CD4-positive, alpha-beta T cell (primary cell): ENCODE results near the gene SEC24B. TPM values are rescaled to one million over a fixed set of nuclear protein-coding genes. Genes with fewer than 3 reads are reported as not detected.

Source experiments
- ATAC-seq: fragments of 200-7000 bp; cut with Tn5 transposase; one replicate; pipeline ENCODE4 v1.10.0; 2022; ENCODE audit warnings: mild to moderate bottlenecking; ENCODE audit not compliant: poor library complexity
- CTCF ChIA-PET: fragments of 350-600 bp; sonication (Branson Sonifier 250); formaldehyde crosslinking; loops from one replicate; lab custom pipeline; 2021; ENCODE audit warnings: antibody characterized with exemption, inconsistent platforms; lab: Charles Lee
- POLR2A ChIA-PET: fragments of 350-600 bp; sonication (Branson Sonifier 250); formaldehyde crosslinking; loops from one replicate; lab custom pipeline; 2021; ENCODE audit warnings: antibody characterized with exemption, inconsistent platforms; lab: Charles Lee
- DNase-seq, 14 experiments: peaks; one replicate each; pipeline ENCODE4 v3.0.0-alpha.2; 2013 to 2020; ENCODE audit warnings: mixed read lengths in 2 of 14
- H3K27ac ChIP-seq, 2 donors: one replicate each; pipeline versions ENCODE4 v1.5.1 to v1.7.0; 2013; ENCODE audit warnings: low read length in 2 of 2, low read depth in 1 of 2, mild to moderate bottlenecking in 1 of 2
- H3K27me3 ChIP-seq, 2 experiments: 1 replicate in 1 of 2; 2 replicates in 1 of 2; pipeline versions ENCODE4 v1.6.1 to v1.7.0; 2013; ENCODE audit warnings: low read length in 2 of 2, control low read depth in 1 of 2, mild to moderate bottlenecking in 1 of 2, moderate library complexity in 1 of 2; ENCODE audit not compliant: insufficient read depth in 2 of 2, control insufficient read depth in 1 of 2
- H3K36me3 ChIP-seq: one replicate; pipeline ENCODE4 v1.6.1; 2013; ENCODE audit warnings: low read length, control low read depth; ENCODE audit not compliant: insufficient read depth
- H3K4me1 ChIP-seq: one replicate; pipeline ENCODE4 v1.6.1; 2013; ENCODE audit warnings: low read length, control low read depth; ENCODE audit not compliant: insufficient read depth
- H3K4me3 ChIP-seq: one replicate; pipeline ENCODE4 v1.5.1; 2013; ENCODE audit warnings: mild to moderate bottlenecking, low read length, moderate library complexity
- H3K9me3 ChIP-seq, 2 experiments: 1 replicate in 1 of 2; 2 replicates in 1 of 2; pipeline versions ENCODE4 v1.6.1 to v1.7.0; 2013; ENCODE audit warnings: low read length in 2 of 2, mild to moderate bottlenecking in 2 of 2, control low read depth in 1 of 2, moderate library complexity in 1 of 2; ENCODE audit not compliant: control insufficient read depth in 1 of 2, insufficient read depth in 1 of 2
- H3K27ac Mint-ChIP-seq: one replicate; pipeline ENCODE4 v1.8.0; 2020; ENCODE audit warnings: mixed read lengths
- H3K27me3 Mint-ChIP-seq: one replicate; pipeline ENCODE4 v1.8.0; 2021; ENCODE audit warnings: mixed read lengths
- H3K36me3 Mint-ChIP-seq: one replicate; pipeline ENCODE4 v1.8.0; 2021; ENCODE audit warnings: low read depth, mixed read lengths
- H3K4me1 Mint-ChIP-seq: one replicate; pipeline ENCODE4 v1.8.0; 2021; ENCODE audit warnings: low read depth, mixed read lengths
- H3K4me3 Mint-ChIP-seq: one replicate; pipeline ENCODE4 v1.8.0; 2020; ENCODE audit warnings: mild to moderate bottlenecking, mixed read lengths
- H3K9me3 Mint-ChIP-seq: one replicate; pipeline ENCODE4 v1.8.0; 2020; ENCODE audit warnings: mixed read lengths
- CTCF ChIP-seq: fragments of 200-600 bp; IDR thresholded peaks from one replicate; pipeline ENCODE4 v1.8.0; 2022; ENCODE audit warnings: antibody characterized with exemption, mild to moderate bottlenecking
- intact Hi-C, 2 experiments: fragments of 100-400 bp; cut with DNase I in 1 of 2; cut with micrococcal nuclease in 1 of 2; formaldehyde crosslinking; loops; one replicate each; pipeline versions ENCODE4 v1.15.1 to v1.9.0; 2023 to 2025; cut with DNase I, micrococcal nuclease
- microRNA-seq: library from miRNA; unstranded; fragments of <30 nt; microRNA quantifications from one replicate; pipeline ENCODE4 v1.2.0, GENCODE V29; 2021; ENCODE audit warnings: borderline microRNAs expressed, borderline replicate concordance
- total RNA-seq, 174 experiments: library from RNA in 2 of 174; stranded (reverse) in 2 of 174; gene quantifications; one replicate each; pipeline ENCODE4 v1.2.3 and lab custom pipeline; 2021 to 2026

SEC24B gene
- total RNA-seq, 2 experiments from 2014 or later = 41.5 to 45.9 TPM

DNA sequence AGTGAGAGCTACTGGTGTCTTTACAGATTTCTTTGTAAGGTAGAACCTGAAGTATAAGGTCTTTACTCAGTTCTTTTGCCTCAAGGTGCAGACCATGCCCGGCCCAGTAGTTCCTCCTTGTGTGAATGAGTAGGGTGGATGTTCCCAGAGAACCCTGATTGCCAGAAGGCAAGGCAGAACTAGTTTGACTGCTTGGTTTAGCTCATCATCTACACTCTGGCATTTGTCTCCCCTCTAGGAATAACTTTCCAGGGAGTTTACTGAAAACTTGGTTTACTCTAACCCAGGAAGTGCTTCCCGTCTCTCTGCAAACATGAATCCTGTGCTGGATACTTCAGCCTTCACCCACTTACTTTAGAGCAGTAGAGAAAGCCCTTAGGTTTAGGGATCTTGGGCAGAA lies 155.5 kb downstream of the SEC24B start:
- POLR2A ChIA-PET = interaction anchor here (1.4 to 3.2 kb wide), 5 partner anchors 10 to 68 kb away, joined by 3 to 17 read pairs (median 10); partner anchors contain the start of gene MCUB
- no peak for ATAC-seq
- Mint-ChIP-seq H3K27me3 (no peaks in the 10 kb centered on the region), H3K36me3 (peaks cover 35% of the 10 kb centered on the region), H3K4me1 (peaks cover 84% of the 10 kb centered on the region), H3K4me3 (peak overlapping the region; percentile 56), H3K27ac (peak overlapping the region; percentile 67), H3K9me3 (no peaks in the 10 kb centered on the region)
- intact Hi-C loops = loop anchor here (2.0 to 5.0 kb wide), 3 partner anchors 24 to 60 kb away; no protein-coding TSS in a partner anchor
- Histone ChIP-seq H3K27ac (peak overlapping the region in 1 of 2 donors; percentile 29), H3K4me3 (no peak overlapping the region), H3K27me3 (no peaks in the 10 kb centered on the region), H3K36me3 (peaks cover 1% of the 10 kb centered on the region), H3K9me3 (peaks cover 0 to 7% of the 10 kb centered on the region in 2 experiments), H3K4me1 (peaks cover 17% of the 10 kb centered on the region)
- TF ChIP-seq CTCF = no peak
- no peak for DNase-seq
- CTCF ChIA-PET = no interaction called here

GRCh38 chr4:109589605-109590004 lies 156.0 kb downstream of the SEC24B start:
- peaks cover 81% of the 10 kb centered on the region for H3K4me1 Mint-ChIP-seq
- ATAC-seq (no peak), DNase-seq (no peak)
- peaks cover 32% of the 10 kb centered on the region for H3K36me3 Mint-ChIP-seq
- ChIA-PET CTCF (no interaction called here), POLR2A (interaction anchor here (1.1 to 3.2 kb wide), 3 partner anchors 10 to 59 kb away, joined by 4 to 11 read pairs (median 10); no protein-coding TSS in a partner anchor)
- Histone ChIP-seq H3K4me3 (no peak overlapping the region), H3K36me3 (peaks cover 5% of the 10 kb centered on the region), H3K9me3 (peaks cover 0 to 7% of the 10 kb centered on the region in 2 experiments), H3K27me3 (no peaks in the 10 kb centered on the region), H3K27ac (no peak overlapping the region), H3K4me1 (peaks cover 17% of the 10 kb centered on the region)
- no peak for TF ChIP-seq CTCF
- peak overlapping the region; percentile 56 for H3K4me3 Mint-ChIP-seq
- no peaks in the 10 kb centered on the region for H3K9me3 Mint-ChIP-seq
- intact Hi-C loops = loop anchor here (2.0 to 5.0 kb wide), 3 partner anchors 25 to 59 kb away; no protein-coding TSS in a partner anchor
- no peaks in the 10 kb centered on the region for H3K27me3 Mint-ChIP-seq
- peak overlapping the region; percentile 67 for H3K27ac Mint-ChIP-seq

Small RNA genes lying within 50 kb of the gene (microRNA-seq; reads per million reads assigned to microRNA genes)
- gene MIR576 = 27.3 reads per million, percentile 53 among the genes with 10 or more reads in this experiment

Other genes starting within 250 kb of the SEC24B start
- gene COL25A1, start 131.2 kb upstream of the SEC24B start, total RNA-seq = under 1 TPM in 1 of 2 experiments, not detected in 1; 0.42 TPM
- gene MCUB, start 126.4 kb downstream of the SEC24B start, total RNA-seq = 100 to 1,000 TPM in 1 of 2 experiments, 10 to 100 TPM in 1; 98.1 to 108 TPM